Gastrocnemius medialis (tissue), 4 donors: ENCODE data around the gene HSPA6.

ENCODE experiments used
- POLR2A ChIP-seq, 2 donors: fragments of 450-650 bp; IDR thresholded peaks; one replicate each; pipeline ENCODE4 v1.6.1; 2017; ENCODE audit warnings: antibody characterized with exemption in 2 of 2, mild to moderate bottlenecking in 2 of 2, moderate library complexity in 2 of 2
- TF ChIP-seq, protein P1 (sequence below), 5 experiments: fragments of 450-650 bp in 3 of 5; fragments of 200-600 bp in 2 of 5; sonication (generic) in 2 of 5; IDR thresholded peaks in 4 of 5; conservative IDR thresholded peaks in 1 of 5; 1 replicate in 4 of 5; 2 replicates in 1 of 5; pipeline ENCODE4 v1.5.1; 2016 to 2019; ENCODE audit warnings: antibody characterized with exemption in 5 of 5, mild to moderate bottlenecking in 3 of 5, moderate library complexity in 3 of 5

DNA sequence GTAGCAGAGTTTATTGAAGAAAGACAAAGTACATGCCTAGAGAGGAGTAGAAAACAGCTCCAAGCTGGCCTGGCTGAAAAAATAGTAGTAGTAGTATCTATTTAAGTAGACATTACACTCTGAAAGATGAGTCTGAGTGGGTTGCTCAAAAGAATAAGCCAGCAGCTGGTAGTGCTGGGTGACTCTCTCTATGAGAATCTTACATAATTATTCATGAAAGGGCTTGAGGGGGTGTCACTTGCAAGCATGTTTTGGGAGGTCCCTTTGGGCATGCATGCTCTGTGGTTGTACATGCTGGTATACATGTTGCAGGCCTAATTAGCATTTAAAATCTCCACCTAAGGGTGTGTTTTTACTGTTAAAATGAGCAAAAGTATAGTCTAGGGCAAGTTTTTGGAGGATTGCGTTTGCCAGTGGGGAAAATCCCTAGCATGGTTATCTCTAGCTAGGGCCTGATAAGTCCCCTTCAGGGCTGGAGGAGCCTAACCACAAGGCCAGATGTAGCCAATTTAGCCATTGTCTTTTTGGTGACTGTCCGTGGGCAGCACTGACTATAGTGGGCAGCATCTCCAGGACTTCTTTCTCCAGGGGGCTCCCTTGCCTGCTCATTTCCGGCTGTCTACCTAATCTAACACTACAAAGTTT lies 30.1 kb upstream of the HSPA6 start:
- TF ChIP-seq POLR2A (IDR thresholded peaks at IDR 0.05), result no peak
- TF ChIP-seq, protein P1, sequence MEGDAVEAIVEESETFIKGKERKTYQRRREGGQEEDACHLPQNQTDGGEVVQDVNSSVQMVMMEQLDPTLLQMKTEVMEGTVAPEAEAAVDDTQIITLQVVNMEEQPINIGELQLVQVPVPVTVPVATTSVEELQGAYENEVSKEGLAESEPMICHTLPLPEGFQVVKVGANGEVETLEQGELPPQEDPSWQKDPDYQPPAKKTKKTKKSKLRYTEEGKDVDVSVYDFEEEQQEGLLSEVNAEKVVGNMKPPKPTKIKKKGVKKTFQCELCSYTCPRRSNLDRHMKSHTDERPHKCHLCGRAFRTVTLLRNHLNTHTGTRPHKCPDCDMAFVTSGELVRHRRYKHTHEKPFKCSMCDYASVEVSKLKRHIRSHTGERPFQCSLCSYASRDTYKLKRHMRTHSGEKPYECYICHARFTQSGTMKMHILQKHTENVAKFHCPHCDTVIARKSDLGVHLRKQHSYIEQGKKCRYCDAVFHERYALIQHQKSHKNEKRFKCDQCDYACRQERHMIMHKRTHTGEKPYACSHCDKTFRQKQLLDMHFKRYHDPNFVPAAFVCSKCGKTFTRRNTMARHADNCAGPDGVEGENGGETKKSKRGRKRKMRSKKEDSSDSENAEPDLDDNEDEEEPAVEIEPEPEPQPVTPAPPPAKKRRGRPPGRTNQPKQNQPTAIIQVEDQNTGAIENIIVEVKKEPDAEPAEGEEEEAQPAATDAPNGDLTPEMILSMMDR (IDR thresholded peaks at IDR 0.05 in 4 of 5, conservative IDR thresholded peaks at IDR 0.05 in 1 of 5), result no peak
